ENCODE results near the gene PROB1.
"Not testable (repeated sequence)": the region's sequence is repeated elsewhere in the genome, so short reads cannot be mapped to it uniquely, and the experiment has no call there.

Gene PROB1

DNA sequence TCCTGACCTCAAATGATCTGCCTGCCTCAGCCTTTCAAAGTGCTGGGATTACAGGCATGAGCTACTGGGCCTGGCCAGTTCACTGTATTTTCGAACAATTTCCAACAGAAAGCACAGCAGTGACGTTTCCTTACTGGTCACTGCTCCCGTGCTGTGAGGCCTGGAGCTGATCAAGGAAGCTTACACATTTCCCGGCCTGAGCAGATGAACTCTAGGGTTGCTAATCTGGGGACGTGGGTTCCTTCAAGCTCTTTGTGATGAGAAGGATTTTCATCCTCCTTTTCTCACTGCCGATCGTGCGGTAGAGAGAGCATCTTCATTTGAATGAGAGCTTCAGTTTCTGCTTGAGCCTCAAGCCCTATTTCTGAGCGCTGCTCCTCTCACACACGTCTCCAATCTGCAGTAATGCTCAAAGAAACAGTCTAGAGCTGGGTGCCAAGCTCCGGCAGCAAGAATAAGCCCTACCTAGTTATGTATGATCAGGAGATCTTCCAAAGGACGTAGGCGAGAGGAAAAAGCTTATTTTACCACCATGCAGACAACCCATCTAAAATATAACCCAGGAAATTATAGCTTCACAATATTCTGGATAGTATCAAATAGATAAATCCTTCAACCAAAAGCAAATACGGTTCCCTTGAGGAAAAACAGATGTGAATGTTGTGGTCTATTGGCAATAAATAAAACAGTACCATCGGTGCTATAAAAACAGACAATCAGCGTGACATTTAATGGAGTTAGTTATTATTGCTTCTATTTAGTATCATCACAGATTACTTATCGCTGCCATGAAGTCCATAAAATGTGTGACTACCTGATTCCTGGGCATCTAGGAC, 16.3 kb upstream of the PROB1 start:
- no peak for DNase-seq

GRCh38 chr5:139410121-139410992, 15.5 kb upstream of the PROB1 start:
- no peak for DNase-seq

GRCh38 chr5:139409116-139409515, 14.2 kb upstream of the PROB1 start:
- not testable (repeated sequence) for DNase-seq

DNA sequence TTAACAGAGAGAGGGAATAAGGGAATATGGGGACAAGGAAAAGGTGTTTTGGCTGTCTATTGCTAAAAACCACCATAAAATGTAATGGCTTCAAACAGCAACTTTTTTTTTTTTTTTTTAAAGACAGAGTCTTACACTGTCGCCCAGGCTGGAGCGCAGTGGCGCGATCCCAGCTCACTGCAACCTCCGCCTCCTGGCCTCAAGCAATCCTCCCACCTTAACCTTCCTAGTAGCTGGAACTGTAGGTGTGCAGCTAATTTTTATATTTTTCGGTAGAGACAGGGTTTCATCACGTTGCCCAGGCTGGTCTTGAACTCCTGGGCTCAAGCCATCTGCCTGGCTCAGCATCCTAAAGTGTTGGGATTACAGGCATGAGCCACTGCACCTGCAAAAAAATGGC, 13.3 kb upstream of the PROB1 start:
- no peak for DNase-seq

DNA sequence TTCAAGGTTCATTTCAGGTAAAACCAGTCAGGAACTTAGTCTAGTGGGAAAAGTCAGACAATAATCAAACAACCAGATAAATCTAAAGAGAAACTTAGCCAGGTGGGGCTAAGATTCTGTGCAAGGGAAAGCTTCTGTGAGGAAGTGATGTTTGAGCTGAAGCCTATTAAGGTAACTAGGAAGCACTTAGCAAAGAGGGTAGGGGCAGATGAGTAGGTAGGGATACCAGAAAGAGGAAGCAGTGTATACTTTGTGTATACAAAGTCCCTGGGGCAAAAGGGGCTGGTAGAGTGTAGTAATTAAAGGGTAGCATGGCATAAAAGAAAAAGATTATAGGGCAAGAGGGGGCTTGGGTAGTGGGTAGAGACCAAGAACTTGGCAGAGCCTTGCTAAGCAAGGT, 12.6 kb upstream of the PROB1 start:
- no peak for DNase-seq

- no peak for DNase-seq
Measured at GRCh38 chr5:139406963-139407362, 12.1 kb upstream of the PROB1 start.

DNA sequence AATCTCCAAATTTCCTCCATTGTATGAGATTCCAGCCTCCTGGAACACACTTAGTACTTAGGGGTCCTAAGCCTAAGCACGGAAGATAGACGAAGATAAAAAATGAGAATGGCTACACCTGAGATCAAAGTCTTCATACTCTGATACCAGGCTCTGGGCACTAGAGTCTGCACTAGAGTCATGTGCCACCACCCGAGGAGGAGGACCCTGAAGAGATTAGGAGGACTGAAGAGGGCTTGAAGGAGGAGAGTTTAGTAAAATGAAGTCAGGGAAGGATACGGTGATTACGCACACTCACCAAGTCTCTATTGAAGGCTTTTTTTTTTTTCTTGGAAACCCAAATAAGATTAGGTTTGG, 9.6 kb upstream of the PROB1 start:
- no peak for DNase-seq

DNA sequence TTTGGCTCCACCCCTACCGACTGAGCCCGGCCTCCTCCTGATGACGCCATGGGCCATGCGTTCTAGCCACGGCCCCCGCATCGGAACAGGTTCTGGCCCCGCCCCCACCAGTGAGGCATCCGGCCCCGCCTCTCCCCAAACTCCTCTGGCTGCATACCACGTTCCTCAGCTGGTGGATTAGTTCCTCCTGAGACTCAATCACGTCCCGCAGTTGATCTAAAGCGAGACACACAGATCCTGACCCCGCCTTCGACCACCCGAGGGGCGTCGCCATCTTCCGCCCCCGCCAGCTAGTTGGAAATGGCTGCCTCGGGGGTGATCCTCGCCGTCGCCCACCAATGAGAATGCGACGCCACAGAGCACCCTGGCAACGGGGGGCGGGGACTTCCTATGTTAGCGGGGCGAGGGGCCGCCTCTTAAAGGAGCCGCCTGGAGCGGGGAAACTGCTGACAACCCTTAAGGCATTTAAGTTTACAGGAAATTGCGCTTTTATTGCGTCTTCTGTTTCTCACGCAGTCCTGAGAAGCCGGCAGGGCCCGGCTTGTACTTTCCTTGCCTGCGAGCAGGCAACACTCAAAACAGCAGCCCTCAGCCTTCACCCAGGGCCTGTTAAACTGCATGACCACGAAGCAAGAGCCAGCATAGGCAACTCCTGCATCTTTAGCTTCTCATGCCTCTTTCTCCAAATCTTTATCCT, 9.0 kb upstream of the PROB1 start, which contains the start of gene SPATA24:
TSS of gene SPATA24 (minus strand) at position 303 of the 697 bp plus-strand sequence. CDS start at position 274, 29 bp downstream.
- peak; percentile 87 for DNase-seq

DNA sequence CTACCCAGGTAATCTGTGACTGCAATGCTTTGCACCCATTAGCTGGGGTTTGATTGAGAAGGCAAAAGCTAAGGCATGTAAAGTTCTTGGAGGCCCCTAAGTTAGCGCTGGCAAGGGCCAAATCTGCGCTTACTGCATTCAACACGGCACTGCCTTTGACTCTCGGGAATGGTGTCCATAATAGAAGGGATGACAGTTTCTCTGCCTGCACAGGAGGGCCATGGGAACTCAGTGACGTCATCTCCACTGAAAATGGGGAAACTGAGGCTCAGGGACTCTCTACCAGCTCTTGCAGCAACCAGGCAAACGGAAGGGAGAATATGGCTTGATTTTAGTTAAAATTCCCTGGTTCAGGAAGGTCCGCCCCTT, 8.5 kb upstream of the PROB1 start:
- no peak for DNase-seq

GRCh38 chr5:139402561-139403158, 7.8 kb upstream of the PROB1 start:
- peak; percentile 23 for DNase-seq

DNA sequence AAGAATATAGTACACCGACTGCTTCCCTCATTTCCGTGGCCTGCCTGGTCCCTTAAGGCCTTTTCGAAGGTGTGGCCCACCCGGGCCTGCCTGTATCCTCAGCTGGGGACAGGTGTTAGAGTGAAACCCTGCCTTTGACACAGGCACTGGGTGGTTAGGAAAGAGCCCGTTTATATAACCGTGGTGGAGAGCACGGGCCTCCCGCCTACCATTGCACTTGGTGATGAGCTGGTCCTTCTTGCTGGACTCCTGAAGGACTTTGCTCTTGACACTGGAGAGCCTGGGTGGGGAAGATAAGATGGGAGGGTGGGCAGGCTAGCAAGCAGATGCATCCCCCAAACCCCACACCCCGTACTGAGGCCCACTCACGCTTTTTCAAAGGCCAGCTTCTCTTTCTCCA, 6.6 kb upstream of the PROB1 start:
- DNase-seq, result no peak

GRCh38 chr5:139399501-139400121, 4.7 kb upstream of the PROB1 start:
- DNase-seq, result no peak

GRCh38 chr5:139397921-139398320, 3.0 kb upstream of the PROB1 start:
- no peak for DNase-seq

- no peak for DNase-seq
Measured at GRCh38 chr5:139396691-139397090, 1.8 kb upstream of the PROB1 start.

DNA sequence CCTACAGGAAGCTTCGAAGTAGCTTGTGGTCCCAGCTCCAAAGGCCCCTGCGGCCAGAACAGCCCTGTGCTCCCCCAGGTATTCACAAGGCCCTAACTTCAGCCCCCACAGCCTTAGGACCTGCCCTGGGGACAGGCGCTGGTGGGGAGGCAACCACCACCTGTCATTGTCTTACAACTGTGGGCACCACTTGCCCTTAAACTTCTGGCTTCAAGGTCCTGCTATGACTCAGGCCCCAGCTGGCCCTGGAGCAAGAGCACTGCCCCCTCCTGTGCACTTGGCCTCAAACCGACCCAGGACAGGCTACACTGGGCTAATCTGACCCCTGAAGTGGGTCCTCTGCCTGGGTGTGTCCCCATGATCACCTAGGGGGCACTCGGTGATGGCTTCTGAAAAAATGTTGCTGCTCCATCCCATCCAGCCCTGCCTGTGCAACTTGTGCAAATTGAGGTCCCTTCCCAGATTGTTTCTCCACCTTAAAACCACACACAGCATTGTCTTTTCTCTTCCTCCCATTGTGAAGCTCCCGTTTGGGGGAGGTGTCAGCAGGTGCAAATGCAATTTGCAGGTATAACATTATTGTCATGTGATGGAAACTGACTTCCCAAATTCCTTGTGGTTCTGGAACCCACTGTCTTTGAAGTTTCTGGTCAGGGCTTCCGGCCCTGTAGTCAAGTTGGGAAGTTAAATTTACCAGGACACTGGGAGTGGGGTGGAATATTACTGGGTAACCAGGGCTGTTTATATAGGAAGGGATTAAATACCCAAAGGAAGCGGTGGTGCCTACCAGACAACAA, 1.1 kb upstream of the PROB1 start:
- DNase-seq, result no peak

DNA sequence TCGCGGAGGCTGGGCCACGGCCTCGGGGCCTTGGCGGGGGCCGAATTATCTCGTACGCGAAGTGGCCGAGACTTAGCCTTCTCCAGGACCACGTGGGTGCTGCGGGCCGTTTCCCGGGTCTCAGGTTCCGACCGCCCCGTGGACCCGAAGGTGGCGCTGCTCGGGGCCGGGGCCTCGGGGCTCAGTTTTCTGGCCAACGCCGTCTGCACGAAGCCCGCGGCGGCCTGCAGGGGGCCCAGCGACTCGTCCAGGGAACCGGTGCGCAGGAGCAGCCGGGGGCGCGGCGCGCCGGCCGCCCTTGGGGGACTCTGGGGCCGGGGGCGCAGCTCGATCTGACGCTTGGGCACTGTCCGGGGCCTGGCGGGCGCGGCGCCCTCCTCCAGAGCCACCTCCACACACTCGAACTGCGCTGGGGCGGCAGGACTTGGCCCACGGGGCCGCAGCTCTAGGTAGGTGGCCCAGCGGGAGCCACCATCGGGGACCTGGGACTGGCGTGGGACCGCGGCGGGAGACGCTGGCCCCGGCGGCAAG, 716 bp downstream of the PROB1 start:
- DNase-seq, result no peak

DNA sequence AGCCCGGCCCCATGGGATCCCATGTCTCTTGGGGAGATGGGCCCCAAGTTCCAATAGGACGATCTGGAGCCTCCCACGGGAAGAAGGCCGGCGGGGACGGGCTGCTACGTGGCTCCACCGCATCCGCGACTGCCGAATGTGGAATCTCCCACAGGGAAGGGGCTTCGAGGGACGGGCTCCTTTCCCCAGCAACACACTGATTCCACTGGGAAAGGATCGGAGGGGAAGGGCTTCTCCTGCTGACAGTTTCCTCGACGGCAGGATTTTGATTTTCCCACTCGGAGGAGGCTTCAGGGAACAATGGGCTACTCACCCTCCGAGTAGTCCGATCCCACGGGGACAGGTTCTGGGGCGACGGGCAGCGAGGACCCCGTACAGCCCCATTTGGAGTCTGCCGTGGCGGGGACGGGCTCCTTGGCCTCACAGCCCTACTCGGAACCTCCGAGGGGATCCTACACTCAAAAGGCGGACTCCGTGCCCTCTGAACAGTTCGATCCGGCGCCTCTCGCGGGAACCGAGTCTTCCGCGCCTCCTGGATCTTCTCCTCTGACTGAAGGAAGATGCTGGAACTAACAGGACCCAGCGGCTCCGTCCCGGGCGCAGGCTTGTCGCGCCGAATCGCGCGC, 1.3 kb downstream of the PROB1 start:
- DNase-seq, result no peak

DNA sequence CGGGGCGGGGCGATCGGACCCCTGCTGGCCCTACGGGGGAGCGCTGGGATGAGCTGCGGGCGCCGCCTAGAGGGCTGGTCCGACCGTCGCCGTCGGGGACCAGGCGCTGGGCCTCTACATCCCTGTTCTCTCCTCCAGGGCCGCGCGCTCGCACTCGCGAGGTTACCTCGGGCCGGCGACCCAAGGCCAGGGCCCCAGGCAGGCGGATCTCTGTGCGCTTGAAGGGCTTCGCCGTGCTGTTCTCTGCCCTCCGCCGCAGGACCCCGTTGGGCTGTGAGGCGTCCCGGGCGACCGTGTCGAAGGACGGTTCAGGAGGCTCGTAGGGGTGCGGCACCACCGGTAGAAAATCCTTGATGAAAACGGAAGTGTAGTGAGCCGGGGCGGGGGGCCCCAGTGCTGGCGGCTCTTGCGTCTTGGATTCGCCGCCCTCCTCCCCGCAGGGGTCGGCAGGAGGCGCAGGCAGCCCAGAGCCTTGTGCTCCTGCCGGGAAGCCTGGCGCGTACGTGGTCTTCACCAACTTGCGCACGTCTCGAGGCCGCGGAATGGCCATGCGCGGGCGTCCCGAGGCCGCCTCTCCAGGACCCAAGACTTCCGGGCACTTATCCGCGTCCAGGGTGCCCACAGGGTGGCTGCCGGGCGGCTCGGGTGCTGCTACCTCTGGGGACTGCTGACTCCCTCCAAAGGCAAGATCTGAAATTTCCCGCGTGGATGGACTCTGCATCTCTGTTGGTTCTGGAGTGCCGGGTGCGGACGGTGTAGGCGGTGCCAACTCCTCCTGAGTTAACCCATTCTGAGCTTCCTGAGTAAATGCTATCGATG, 2.0 kb downstream of the PROB1 start:
- DNase-seq, result no peak

DNA sequence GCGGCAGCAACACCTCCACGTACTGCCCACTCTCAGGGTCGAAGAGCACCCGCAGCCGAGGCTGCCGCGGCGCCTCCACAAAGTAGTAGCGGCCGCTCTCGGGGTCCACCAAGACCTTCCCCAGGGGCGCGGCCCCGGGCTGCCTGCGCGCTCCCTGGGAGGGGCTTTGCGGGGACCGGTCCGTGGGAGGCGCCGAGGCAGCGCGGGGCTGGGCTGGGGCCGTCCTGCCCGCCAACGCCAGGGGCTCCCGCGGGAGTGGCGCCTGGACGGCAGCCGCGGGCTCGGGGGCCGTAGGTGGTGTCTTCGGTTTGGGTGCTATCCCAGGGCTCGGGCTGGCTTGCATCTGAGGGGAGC, 2.6 kb downstream of the PROB1 start:
- no peak for DNase-seq

All from NCI-H1694 treated with DMSO at 0.1 percent for 48 hours (cell line).